ENCODE data around the gene SLIT3.
"Not testable (repeated sequence)": the region's sequence is repeated elsewhere in the genome, so short reads cannot be mapped to it uniquely, and the experiment has no call there.

SLIT3 gene

DNA sequence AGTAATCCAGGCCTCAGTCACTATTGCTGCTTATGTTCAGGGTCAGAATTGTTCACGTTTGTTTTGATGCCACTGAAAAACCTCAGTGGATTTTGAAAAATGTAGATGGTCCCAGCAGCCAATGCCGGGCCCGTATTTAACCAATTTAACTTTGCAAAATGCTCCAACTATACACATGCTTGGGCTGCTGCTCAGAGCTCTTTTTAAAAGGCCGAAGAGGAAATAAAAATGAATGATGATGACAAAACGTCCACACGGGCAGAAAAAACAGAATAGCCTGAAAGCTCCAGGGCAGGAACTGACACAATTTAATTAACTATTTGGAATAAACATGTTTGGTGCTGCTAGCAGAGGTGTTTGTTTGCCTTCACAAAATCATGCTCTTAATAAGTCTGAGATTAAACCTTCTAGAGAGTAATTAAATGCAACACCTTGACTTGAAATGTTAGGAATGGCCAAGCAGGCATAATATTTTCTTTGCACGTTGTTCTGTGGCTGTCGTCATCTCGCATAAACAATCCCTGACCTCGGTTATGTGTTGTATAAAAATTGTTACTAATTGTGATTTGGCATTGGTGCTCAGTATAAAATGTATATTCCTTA, 152.7 kb downstream of the SLIT3 start:
- DNase-seq (ENCODE audit: low spot score) = no peak

DNA sequence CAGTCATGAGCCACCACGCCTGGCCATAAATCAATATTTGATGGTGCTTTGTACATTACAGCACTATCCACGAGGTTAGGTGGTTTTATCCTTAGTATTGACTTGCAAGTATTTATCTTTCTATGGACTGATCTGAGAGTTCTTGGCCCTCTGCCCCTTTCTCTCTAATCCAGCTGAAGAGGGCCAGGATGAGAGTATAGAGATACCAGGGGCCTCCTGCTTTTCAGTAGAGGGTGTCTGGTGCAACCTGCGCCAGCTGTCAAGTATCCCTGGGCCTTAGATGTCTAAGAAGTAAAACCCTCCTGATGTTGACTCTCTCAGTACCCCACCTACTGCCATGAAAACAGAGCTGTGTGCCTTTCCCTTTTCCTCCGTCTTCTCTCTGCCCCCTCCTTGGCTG, 153.4 kb downstream of the SLIT3 start:
- no peak for DNase-seq (ENCODE audit: low spot score)

DNA sequence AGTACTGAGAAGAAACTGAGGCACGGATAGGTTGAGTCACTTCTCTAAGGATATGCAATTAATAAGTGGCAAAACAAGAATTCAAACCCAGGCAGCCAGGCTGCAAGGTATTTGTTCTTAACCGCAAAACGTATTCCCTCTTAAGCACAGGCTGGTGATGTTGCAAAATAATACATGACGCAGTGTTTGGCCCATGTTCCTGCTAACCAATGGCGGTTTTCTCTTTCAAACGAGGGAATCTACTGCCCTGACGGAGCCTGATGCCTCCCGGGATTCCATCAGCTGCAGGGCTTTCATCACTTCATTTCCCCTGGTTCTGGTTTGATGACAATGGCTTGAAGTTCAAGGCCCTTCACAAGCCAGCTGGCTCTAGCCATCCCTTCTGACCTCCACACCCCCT, 154.8 kb downstream of the SLIT3 start:
- DNase-seq (ENCODE audit: low spot score) = no peak

DNA sequence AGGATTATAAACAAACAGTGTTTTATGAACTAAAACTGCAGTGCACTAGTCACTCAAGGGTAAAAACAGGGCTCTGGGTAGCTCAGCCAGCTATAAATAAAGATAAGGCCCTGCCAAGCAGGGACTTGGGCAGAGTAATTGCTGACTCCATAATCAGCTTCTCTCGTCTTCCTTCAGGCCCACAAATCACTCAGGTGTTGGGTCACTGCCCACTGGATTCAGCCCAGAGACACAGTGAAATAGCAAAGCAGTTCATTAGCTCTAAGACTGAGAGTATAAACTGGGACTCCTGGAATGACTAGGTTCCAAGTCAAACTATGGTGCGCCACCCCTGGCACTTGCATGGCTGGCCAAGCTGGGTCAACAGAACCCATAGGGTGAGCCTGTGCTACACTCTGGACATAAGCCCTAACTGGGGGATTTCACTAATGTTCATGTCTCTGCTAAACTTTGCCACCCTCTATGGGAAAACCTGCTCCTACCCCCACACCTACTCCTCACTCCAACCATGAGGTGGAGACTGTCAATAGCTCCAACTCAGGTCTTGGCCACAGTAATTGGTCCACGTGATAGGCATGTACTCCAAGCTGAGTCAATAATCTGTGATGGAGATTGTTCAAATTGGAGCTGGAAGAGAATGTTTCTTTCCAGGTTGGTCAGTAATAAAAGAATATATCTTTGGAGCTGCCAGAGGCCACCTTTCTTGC, 158.5 kb downstream of the SLIT3 start:
- DNase-seq (ENCODE audit: low spot score) = no peak

DNA sequence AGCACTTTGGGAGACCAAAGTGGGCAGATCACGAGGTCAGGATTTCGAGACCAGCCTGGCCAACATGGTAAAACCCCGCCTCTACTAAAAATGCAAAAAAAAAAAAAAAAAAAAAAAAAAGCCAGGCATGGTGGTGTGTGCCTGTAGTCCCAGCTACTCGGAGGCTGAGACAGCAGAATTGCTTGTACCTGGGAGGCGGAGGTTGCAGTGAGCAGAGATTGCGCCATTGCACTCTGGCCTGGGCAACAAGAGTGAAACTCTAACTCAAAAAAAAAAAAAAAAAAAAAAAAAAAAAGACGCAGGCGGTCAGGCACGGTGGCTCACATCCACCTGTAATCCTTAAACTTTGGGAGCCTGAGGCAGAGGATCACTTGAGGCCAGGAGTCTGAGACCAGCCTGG, 160.7 kb downstream of the SLIT3 start:
- DNase-seq (ENCODE audit: low spot score) = not testable (repeated sequence)

- DNase-seq (ENCODE audit: low spot score) = no peak
These were observed 161.4 kb downstream of the SLIT3 start for GRCh38 chr5:169139480-169140050.

DNA sequence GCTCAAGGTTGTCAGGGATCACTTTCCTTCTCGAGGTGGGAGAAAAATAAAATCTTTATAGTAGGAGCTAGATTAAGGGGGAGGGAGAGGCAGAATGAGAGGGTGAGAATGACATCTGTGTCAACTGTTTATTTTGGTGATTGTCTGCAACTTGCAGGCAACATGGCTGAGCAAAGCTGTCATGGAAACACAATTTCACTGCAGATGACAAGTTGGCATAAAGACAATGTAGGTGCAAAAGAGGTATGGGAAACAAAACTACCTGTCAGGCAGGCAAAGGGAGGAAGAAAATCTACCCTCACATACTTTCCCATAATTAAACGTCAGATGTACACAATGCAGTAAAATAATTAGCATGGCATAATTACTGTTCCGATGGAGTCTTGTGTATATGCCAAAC, 167.4 kb downstream of the SLIT3 start:
- DNase-seq (ENCODE audit: low spot score) = no peak

DNA sequence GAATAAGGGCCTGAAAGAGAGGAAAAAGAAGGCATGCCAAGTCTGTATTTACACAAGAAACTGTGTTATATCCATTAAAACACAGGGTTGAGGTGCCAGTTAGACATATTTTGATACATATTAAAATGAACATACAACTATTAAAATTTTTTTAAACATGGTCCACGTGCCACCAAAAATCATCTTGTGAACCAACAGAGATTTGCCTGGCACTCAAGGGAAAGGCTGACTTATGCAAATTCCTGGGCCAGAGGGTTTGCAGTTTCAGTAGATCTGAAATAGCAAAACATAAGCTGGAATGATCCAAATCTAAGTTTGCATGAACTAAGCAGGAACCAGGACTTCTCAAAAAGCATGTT, 168.7 kb downstream of the SLIT3 start:
- no peak for DNase-seq (ENCODE audit: low spot score)

DNA sequence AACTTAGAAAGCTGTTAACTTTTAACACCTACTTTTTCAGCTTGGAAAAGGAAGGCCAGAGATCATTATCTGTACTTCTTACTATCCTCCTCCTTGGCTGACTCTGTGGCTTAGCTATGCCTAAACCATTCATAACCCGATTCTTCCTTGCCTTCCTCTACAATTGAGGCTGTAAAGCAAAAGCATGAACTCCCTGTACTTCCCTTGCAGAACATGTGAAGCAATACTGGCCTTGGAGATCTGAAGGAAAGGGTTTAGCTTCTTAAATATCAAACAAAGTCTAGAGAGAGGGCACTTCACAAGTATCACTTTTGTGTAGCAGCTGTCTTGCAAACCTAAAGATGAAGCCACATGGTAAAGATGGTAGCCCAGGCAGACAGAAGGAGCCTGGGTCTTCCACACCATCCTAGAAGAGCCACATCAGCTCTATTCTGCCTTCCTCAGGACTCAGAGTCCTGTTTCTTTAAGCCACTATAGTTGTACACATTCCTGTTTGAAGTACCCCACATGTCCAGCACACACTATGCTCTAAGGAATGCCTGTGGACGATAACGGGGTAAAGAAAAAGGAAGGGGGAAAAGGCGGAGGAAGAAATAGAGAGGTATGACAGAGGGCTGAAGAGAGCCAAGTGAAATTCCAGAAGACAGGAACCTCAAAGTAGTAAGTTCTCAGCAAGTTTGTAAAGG, 169.2 kb downstream of the SLIT3 start:
- DNase-seq (ENCODE audit: low spot score) = no peak

GRCh38 chr5:169128679-169129078, 172.3 kb downstream of the SLIT3 start:
- DNase-seq (ENCODE audit: low spot score) = peak; percentile 52

DNA sequence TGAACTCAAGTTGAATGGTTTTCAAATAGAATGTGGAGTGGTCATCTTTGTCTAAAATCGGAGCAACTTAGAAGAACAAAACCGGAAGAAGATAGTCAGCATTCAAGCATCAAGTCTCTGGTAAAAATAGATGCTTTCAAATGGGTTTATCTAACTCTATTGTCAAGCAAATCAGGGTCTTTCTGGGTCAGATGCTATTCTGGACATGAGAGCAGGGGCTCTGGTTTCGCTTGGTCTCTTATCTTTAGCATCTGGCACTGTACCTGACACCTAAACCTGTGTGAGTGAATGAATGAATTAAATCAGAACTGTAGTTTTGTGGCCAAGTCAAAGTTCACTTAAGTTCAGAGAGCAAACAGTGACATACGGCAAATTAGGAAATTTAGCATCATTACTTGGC, 173.5 kb downstream of the SLIT3 start:
- no peak for DNase-seq (ENCODE audit: low spot score)

DNA sequence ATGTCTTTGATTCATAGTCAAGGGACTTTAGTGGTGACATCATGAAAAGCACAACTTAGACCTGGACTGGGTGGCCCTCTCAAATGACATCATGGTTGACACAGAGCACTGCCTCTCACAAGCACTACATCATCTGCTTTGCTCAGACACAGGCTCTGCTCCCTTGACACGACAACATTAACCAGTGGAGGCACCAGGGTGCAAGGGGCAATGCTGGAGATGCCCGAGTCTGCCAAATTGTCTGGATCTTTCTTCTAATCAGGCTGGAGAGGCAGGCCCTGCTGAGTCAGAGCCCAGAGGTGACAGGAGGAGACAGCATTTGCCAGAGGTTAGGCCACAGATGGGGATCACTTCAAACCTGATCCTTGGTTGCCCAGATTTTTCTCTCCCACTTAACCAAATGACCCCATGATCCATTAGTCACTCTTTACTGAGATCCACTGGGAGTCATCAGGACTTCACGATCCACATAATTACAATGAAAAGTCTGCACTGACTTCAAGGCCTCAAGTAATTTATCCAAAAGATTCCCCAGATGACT, 174.4 kb downstream of the SLIT3 start:
- no peak for DNase-seq (ENCODE audit: low spot score)

- no peak for DNase-seq (ENCODE audit: low spot score)
These were observed 175.4 kb downstream of the SLIT3 start for GRCh38 chr5:169125571-169125970.

- DNase-seq (ENCODE audit: low spot score) = no peak
These were observed 178.0 kb downstream of the SLIT3 start for GRCh38 chr5:169122951-169123350.

DNA sequence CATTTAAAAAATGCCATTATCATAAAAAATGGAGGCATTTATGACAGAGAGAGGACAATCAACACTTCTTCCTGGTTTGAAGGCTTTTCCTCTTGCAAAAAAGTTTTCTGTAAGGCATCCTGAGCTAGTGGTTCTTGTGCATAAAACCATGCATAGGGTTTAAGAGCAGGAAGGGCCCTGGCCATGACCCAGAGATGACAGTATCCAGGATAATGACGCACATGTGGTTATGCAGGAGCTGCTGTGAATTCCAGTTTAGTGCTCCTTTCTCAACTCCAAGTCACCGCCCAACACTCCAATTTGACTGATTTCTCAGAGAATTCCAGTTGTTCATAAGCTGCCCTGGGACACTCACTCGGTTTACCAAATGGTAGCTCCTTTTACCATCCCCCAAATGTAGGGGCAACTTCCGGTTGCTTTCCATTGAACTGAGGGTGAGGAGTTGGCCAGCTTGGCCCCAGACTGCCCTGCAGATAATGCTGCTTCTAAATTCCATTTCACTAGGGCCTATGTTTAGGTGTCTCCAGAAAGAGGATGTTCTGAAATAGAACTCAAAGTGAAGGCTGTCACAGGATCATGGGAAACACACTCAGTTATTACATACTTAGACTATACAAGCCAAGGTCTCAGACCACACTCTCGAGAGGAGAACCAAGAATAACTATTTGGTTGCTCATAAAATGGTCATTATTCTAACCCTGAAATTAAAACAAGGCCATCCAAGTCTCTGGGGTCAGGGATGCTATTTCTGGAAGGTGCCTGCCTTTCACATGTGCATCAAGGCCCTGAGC, 179.1 kb downstream of the SLIT3 start:
- no peak for DNase-seq (ENCODE audit: low spot score)

DNA sequence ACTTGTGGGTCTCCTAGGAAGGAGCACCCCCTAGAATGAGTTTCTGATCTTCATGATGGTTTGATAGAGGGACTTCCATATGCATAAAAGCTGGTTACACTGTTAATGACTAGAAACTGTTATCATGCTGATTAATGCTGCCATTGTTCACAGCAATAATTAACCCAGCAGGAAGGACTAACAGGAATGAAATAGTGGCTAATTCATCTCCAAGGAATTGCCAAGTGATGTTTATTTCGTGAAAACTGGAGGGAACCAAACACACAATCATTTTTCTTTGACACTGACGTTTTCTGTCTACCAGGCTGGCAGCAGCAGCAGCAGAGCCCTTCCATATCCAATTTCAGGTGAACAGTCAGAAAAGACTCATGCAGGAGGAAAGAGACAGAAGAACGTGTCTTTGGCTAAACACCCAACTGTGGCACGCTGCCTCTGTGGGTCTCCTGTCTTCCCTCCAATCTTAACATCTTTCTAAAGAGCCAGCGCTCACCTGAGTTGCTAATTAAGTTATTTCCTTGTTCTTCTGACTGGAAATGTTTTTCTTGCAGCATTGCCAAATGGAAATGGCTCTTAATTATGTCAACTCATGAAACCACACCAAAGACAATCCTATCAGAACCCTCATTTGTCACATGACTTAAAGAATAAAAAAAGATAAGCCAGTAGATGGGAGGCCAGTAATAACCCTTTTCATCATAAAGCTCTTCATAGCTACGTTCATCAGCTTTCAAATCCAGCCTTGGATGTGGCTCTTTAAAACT, 181.5 kb downstream of the SLIT3 start:
- no peak for DNase-seq (ENCODE audit: low spot score)

- DNase-seq (ENCODE audit: low spot score) = peak; percentile 39
These were observed 183.9 kb downstream of the SLIT3 start for GRCh38 chr5:169116961-169117461.

GRCh38 chr5:169115461-169116124, 185.3 kb downstream of the SLIT3 start:
- no peak for DNase-seq (ENCODE audit: low spot score)

- DNase-seq (ENCODE audit: low spot score) = no peak
These were observed 186.4 kb downstream of the SLIT3 start for GRCh38 chr5:169114466-169115065.

GRCh38 chr5:169112016-169112415, 188.9 kb downstream of the SLIT3 start:
- DNase-seq (ENCODE audit: low spot score) = peak; percentile 29

All from SK-N-DZ (cell line).